ENCODE data around the gene GPD2.

DNA sequence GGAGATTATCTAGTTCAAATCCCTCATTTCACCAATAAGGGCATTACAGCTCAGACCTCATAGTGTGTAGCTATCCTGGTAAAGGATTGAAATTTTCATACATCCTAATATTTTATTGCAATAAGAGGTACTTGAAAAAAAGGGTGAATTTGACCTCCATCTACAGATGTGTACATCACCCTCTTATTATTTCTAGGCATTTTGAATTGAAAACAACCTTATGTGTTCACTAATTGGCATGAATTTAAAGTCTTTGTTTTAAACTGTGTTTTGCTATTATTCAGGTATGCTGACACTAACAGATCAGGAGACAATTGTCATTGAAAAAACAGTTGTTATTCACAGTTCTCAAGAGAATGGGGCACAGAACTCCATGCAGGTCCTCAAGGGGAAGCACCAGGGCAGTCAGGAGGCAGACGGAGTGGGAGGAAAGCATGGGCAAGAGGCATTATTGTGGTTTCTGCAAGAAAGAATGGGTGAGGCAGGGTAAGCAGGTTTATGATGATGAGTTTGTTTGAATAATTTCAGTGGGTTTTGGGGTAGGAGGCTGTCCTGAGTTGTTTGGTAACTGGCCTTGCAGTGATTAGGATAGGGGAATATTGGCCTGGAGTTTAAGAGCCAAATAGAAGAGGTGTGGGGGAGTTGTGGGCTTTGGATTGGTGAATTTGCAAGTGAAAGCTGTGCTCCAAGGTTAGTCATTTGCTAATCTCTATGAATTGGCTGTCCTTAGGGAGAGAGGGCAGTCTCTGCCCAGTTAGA is 194.6 kb downstream of the GPD2 start:
- TF ChIP-seq OSR1 (CRISPR knock-in tag; IDR thresholded peaks at IDR 0.05) (no peak), SNAI2 (CRISPR knock-in tag; IDR thresholded peaks at IDR 0.05) (no peak), TCF4 (CRISPR knock-in tag; IDR thresholded peaks at IDR 0.05; ENCODE audit: borderline replicate concordance) (no peak)

All from SK-N-SH treated with all-trans-retinoic acid at 6 μM for 48 hours (cell line).